Ectodermal cell (in vitro differentiated cells): Measurements from ENCODE around the gene DNM3.

Source experiments
- H3K27ac ChIP-seq: 2 replicates; pipeline ENCODE4 v1.7.0; 2013; ENCODE audit warnings: mild to moderate bottlenecking, low read depth, low read length; ENCODE audit not compliant: insufficient read depth, poor library complexity, severe bottlenecking
- H3K27me3 ChIP-seq: 2 replicates; pipeline ENCODE4 v1.7.0; 2013; ENCODE audit warnings: mild to moderate bottlenecking, low read length; ENCODE audit not compliant: insufficient read depth, control insufficient read depth, poor library complexity, severe bottlenecking
- H3K36me3 ChIP-seq: one replicate; pipeline ENCODE4 v1.7.0; 2013; ENCODE audit warnings: low read length; ENCODE audit not compliant: control insufficient read depth, insufficient read depth
- H3K4me1 ChIP-seq: one replicate; pipeline ENCODE4 v1.7.0; 2013; ENCODE audit warnings: low read length; ENCODE audit not compliant: control insufficient read depth, insufficient read depth
- H3K4me3 ChIP-seq: 2 replicates; pipeline ENCODE4 v1.7.0; 2013; ENCODE audit warnings: low read depth, low read length, control low read depth; ENCODE audit not compliant: insufficient read depth
- H3K9me3 ChIP-seq: 2 replicates; pipeline ENCODE4 v1.7.0; 2013; ENCODE audit warnings: mild to moderate bottlenecking, low read length, moderate library complexity; ENCODE audit not compliant: control insufficient read depth
- WGBS, 2 experiments: methylation state at CpG; one replicate each; pipeline ENCODE4 v1.1.7; 2013; ENCODE audit warnings: missing lambda C conversion rate in 2 of 2; 5-methylcytosine and 5-hydroxymethylcytosine counted together

The DNM3 gene

DNA sequence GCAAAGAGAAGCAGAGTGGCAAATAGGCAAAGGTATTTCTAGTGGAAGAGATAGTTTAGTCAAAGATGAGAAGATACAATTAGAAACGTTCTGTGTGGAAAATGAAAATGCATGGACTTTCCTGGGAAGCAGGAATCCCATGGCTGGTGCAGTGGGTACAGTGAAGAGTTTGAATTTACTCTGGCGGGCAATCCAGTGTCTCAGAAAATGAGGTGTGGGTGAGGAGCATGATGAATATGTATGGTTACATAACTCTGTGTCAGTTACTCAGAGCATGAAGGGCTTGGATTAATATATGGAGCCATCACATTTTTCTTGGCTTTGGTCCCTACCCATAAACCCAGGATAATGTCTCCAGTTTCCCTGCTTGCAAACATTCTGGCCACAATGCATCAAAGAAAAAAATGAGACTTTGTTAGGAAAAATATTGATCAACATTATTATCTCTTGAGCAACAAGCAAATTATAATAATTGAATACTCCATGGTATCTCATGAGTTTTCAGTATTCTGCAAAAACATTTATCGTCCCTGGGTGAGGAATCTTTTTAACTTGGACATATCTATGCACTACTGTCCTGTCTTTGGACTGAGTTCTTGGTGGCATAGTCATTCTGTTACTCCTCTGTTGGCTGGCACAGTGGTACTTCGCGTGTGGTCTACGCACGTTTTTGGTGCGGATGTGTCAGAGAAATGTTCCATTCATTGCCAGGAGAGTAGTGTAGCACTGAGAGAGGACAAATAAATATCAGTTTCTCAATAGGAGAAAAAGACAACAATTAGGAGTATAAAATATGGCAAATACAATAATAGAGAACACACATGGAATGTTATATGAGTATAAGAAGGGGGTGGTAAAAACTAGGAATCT, 405.5 kb downstream of the DNM3 start:
- H3K27ac ChIP-seq = no peak overlapping the region
- no peak overlapping the region for H3K4me3 ChIP-seq
- no peaks in the 10 kb centered on the region for H3K4me1 ChIP-seq
- H3K9me3 ChIP-seq = no peaks in the 10 kb centered on the region
- no peaks in the 10 kb centered on the region for H3K27me3 ChIP-seq
- H3K36me3 ChIP-seq = no peaks in the 10 kb centered on the region
- 93 to 95% methylated on average over 8 of the region's 8 CpGs for WGBS, 2 experiments

DNA sequence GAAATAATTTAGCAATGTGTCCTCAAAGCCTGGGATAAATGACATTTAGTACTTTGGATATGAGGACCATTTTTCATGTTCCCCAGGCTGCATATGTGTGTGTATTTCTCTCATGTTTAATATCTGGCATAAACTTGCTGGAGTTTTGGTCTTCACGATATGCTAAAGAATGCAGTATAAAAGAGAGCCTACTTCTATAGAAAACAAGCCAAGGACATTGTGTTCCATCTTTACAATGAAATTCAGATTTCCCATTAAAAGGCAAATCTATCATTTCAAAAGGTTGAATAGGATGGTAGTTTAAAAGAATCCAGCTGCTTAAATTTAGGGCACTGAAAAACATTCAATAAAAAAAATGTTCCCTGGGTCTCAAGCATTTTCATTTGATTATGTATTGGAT, 410.2 kb downstream of the DNM3 start:
- H3K36me3 ChIP-seq = no peaks in the 10 kb centered on the region
- no peak overlapping the region for H3K27ac ChIP-seq
- H3K4me3 ChIP-seq = no peak overlapping the region
- H3K27me3 ChIP-seq = no peaks in the 10 kb centered on the region
- H3K4me1 ChIP-seq = no peaks in the 10 kb centered on the region
- 100% methylated on average over 1 of the region's 1 CpG for WGBS, 2 experiments
- H3K9me3 ChIP-seq = no peaks in the 10 kb centered on the region

DNA sequence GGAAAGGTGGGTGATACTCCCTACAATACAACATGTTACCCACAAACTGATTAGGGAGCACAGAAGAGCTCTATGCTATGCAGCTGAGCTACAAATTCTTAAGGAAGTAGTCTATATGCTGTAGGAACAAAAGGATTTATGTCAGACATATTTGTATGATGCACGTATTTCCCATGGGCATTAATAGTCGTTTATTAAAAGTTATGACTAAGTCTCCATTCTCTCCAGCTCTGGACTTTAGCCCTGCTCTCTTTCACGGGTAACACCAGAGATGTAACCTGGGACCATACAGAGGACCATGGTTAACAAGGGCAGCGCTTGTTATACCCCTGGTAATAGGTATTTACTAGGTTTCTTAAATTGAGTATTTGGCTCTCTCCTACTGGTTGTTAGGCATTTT, 411.0 kb downstream of the DNM3 start:
- no peak overlapping the region for H3K4me3 ChIP-seq
- H3K36me3 ChIP-seq = no peaks in the 10 kb centered on the region
- 88 to 91% methylated on average over 4 of the region's 4 CpGs for WGBS, 2 experiments
- no peaks in the 10 kb centered on the region for H3K9me3 ChIP-seq
- no peaks in the 10 kb centered on the region for H3K4me1 ChIP-seq
- no peak overlapping the region for H3K27ac ChIP-seq
- H3K27me3 ChIP-seq = no peaks in the 10 kb centered on the region

DNA sequence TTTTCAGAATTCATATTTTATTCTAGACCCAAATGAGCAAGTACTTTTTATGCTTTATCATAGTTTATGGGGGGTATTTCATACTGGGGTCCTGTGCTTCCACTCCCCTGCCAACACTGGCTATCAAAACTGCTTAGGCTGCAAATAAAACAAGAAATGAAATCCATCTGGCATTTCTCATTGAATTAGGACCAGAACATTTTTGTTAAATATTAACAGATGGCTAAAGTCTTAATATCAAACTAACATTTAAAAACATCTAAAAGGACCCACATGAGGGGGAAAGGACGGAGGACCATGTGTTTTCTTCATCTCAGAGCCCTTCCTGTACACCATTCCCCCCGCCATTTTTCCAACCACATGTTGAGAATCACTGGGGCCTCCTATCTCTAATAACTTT, 411.7 kb downstream of the DNM3 start:
- 80 to 93% methylated on average over 2 of the region's 2 CpGs for WGBS, 2 experiments
- no peak overlapping the region for H3K4me3 ChIP-seq
- H3K27me3 ChIP-seq = no peaks in the 10 kb centered on the region
- no peaks in the 10 kb centered on the region for H3K4me1 ChIP-seq
- H3K9me3 ChIP-seq = no peaks in the 10 kb centered on the region
- H3K27ac ChIP-seq = no peak overlapping the region
- H3K36me3 ChIP-seq = no peaks in the 10 kb centered on the region

DNA sequence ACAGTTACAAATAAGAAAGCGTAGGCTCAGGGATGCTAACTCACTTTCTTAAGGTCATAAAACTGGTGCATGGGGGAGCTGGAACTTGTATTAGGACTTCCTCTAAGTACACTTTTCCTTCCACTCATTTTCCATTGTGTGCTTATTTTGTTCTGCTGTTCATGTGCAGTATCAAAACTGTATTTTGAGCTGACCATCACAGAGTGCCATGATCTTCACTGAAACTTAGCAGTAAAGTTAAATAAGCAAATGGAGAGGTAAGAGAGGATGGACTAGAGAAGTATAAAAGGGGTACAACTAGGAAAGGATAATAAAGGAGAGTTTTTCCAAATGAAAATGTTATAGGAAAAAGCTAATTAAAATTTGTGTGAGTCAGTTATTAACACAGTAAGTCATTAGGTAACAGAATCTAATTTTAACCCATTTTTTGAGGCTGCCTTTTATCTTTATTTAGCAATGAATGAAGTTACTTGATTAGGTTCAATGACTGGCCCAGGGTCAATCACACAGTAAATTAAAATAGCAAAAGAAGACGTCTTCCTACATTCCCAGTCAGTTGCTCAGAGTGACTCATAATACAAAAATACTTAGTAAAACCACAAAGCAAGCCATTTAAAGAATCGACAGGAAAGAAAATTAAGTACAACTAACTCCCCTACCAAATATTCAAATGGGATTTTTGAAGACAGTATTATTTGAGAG, 413.4 kb downstream of the DNM3 start:
- no peaks in the 10 kb centered on the region for H3K9me3 ChIP-seq
- no peaks in the 10 kb centered on the region for H3K36me3 ChIP-seq
- H3K4me1 ChIP-seq = no peaks in the 10 kb centered on the region
- WGBS, 2 experiments = 71 to 86% methylated on average over 2 of the region's 3 CpGs
- no peaks in the 10 kb centered on the region for H3K27me3 ChIP-seq
- H3K27ac ChIP-seq = no peak overlapping the region
- no peak overlapping the region for H3K4me3 ChIP-seq

DNA sequence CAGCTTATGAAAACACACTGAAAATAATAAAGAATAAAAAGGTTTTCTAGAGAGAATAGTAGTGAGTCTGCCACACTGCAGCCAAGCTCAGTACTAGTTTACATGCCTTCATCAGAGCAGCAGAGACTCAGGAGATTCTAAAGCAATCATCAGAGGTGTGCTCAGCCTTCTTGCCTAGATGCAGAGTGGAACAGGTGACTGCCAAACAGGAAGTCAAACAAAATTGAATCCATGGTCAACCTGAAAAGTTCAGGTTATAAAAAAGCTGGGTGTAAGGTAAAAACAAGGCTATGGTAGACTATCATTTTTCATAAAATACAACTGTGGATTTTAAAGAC, 413.9 kb downstream of the DNM3 start:
- Histone ChIP-seq H3K36me3 (no peaks in the 10 kb centered on the region), H3K9me3 (no peaks in the 10 kb centered on the region), H3K27me3 (no peaks in the 10 kb centered on the region), H3K27ac (no peak overlapping the region), H3K4me3 (no peak overlapping the region), H3K4me1 (no peaks in the 10 kb centered on the region)

DNA sequence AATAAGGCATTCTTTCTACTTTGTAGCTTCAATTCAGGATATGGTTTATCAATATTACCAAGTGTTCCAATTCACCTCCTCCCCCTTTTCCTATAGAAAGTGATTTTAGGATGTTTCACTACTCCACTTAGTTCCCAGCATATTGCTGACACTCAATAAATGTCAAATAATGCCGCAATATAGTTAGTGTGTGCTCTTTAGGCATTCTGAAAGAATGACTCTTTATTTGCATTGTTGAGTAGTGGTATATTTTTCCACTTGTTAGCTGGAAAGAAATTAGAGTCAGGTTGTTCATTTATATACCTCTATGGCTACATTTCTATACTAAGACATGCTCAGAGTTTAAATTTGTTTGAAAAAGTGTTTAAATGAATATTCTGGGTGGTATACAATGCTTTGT, 424.6 kb downstream of the DNM3 start:
- Histone ChIP-seq H3K4me3 (no peak overlapping the region), H3K27ac (no peak overlapping the region), H3K36me3 (no peaks in the 10 kb centered on the region), H3K4me1 (no peaks in the 10 kb centered on the region), H3K27me3 (no peaks in the 10 kb centered on the region), H3K9me3 (no peaks in the 10 kb centered on the region)
- 100% methylated on average over 1 of the region's 1 CpG for WGBS, 2 experiments

DNA sequence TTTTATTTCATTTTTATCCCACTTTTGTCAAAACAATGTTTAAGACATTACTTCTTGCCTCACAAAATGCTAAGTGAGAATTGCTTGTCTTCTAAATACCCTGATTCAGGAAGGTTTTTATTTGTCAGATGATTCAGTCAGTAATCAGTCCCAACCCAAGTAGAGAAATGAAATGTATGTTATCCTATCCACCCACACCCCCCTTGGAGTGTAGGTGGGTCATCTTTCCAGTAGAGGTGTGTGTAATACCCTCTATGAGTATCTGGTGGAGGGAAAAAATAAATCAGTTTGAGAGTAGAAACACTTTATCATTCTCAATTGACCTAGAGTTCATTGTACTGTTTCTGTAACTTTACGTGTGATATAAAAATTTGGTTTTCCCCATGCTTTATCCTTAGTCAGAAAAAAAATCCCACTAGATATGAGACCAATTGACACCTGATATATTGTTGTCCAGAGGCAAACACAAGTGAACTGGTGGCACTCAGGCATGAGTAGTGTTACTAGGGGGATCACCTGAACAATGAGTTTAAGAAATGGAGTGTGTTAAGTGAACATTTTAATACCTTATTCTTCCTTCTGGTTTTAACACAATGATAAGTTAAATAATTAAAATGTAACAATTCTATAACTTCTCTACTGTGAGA, 425.4 kb downstream of the DNM3 start:
- no peaks in the 10 kb centered on the region for H3K4me1 ChIP-seq
- no peaks in the 10 kb centered on the region for H3K9me3 ChIP-seq
- H3K27ac ChIP-seq = no peak overlapping the region
- no peaks in the 10 kb centered on the region for H3K36me3 ChIP-seq
- H3K27me3 ChIP-seq = no peaks in the 10 kb centered on the region
- no peak overlapping the region for H3K4me3 ChIP-seq
- 100% methylated on average over 1 of the region's 1 CpG; no CpG with 5 or more reads in 1 of the 2 experiments for WGBS, 2 experiments

DNA sequence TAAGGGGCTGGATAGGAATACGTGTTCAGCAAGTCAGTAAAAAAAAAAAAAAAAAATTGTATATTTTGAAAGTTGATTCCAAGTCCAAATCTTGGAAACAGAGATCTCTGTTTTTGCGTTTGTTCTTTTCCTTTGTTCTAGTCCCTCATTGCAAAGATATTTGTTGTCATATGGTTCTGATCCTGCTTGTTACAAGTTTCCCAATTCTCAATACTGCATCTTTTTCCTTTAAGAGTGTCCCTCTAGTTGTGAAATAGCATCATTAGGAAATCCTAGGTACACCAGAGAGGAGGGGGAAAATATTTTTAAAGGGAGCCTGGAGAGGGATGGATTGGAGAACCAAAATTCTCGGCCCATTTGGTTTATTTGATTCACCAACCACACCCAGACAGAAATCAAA, 426.9 kb downstream of the DNM3 start:
- no peaks in the 10 kb centered on the region for H3K4me1 ChIP-seq
- H3K27me3 ChIP-seq = no peaks in the 10 kb centered on the region
- H3K27ac ChIP-seq = no peak overlapping the region
- no peaks in the 10 kb centered on the region for H3K9me3 ChIP-seq
- WGBS, 2 experiments = 92 to 93% methylated on average over 1 to 2 of the region's 3 CpGs
- H3K4me3 ChIP-seq = no peak overlapping the region
- no peaks in the 10 kb centered on the region for H3K36me3 ChIP-seq

DNA sequence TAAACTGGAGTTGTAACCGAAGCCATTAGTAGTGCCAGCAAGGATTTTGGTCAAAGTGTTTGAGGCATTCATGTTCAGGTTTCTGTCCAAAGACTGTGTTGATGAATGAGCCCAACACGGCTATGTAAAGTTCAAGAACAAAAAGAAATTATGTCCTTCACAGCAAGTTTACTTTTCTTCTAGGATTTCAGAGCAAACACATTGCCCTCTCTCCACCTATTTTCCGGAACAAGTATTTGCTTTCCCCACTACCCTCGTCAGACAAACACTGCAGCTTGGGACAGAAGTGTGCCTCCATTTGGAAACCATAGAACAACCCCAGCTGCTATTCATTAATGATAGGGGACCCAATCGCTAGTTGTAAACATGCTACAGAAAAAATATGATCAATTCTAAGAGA, 427.8 kb downstream of the DNM3 start:
- Histone ChIP-seq H3K27me3 (no peaks in the 10 kb centered on the region), H3K36me3 (no peaks in the 10 kb centered on the region), H3K27ac (no peak overlapping the region), H3K4me3 (no peak overlapping the region), H3K9me3 (no peaks in the 10 kb centered on the region), H3K4me1 (no peaks in the 10 kb centered on the region)
- 85 to 94% methylated on average over 4 to 5 of the region's 5 CpGs for WGBS, 2 experiments
